GM19025 (cell line): ENCODE measurements around the gene CXCR5.

ENCODE experiments used
- ATAC-seq: cut with Tn5 transposase; IDR thresholded peaks from one replicate; pipeline ENCODE4 v1.9.1; 2021; ENCODE audit warnings: mild to moderate bottlenecking, low read depth, moderate library complexity; ENCODE audit not compliant: unreplicated experiment

The CXCR5 gene

DNA sequence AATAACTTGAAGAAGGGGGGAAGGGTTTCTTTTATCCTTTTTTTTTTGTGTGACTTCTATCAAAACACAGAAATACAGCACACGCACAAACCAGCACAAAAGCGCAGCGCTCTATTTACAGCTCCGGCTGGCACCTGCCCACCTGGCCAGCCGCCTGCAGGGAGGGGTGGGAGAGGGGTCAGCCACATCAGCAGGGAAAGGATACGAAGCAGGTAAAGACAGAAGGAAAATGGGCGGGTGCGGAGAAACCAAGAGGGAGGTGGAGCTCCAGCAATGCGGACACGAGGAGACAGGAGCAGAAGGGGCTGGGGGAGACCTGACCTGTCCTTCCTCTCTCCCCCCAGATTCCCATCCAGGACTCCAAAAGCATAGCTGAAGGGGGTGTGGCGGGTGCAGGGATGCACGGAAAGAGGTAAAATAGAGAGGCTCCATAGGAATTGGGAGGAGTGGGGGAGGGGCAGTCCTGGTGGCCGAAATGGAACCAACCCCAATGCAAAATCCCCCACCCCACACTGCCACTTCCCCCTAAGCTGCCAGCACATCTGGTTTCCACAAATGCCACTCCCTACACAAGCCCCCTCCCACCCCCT is 14.1 kb downstream of the CXCR5 start:
- no peak for ATAC-seq

DNA sequence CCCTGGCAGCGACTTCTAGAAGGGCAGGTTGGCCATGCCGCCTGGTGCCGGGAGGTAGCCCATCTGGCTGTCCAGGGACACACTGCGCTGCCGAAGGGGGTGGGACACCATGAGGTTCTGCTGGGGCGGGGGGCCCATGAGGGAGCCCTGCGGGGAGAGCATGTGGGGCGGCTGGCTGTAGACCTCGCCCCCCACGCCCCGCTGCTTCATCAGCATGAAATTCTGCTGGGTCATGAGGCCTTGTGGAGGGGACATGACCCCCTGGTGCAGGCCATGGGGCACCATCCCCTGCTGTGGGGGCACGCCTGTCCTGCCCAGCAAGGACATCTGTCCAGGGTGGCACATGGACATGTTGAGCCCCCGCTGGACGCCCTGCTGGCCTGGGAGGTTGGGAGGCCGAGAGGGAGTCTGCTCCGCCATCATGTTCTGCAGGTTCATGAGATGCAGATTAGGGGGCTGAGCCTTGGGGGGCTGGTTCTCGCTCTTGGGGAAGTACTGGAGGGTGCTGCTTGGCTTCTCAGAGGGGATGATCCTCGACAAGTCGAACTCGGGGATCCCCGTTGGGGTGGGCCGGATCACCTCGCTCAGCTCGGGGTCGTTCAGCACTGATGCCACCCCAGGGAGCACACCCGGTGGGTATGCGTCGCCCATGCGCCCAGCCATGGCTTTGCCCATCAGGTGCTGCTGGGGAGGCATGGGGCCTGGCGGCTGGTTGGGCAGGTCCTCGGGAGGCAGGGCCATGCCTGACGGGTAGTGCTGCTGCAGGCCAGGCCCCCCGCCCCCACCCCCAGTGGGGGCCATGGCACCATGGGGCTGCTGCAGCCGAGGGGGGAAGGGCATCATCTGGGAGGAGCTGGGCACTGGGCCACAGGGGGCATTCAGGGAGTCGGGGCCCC is 15.0 kb downstream of the CXCR5 start:
- ATAC-seq: no peak

DNA sequence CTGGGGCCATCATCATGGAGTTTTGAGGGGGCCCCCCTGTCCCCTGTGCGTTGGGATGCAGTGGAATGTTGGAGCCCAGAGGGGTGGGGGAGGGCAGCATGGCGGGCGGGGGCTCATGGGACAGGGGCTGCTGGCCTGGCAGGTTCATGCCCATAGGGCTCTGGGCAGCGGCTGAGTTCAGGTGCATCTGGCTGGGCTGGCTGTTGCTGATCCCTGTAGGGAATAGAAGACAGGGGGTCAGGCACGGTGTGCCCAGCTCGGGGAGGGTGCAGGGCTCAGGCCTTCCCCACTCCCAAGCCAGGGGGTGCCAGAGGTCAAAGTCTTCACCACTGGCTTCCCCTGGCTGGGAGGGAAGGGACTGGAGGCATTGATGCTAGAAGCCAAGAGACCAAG is 15.6 kb downstream of the CXCR5 start:
- ATAC-seq: no peak

DNA sequence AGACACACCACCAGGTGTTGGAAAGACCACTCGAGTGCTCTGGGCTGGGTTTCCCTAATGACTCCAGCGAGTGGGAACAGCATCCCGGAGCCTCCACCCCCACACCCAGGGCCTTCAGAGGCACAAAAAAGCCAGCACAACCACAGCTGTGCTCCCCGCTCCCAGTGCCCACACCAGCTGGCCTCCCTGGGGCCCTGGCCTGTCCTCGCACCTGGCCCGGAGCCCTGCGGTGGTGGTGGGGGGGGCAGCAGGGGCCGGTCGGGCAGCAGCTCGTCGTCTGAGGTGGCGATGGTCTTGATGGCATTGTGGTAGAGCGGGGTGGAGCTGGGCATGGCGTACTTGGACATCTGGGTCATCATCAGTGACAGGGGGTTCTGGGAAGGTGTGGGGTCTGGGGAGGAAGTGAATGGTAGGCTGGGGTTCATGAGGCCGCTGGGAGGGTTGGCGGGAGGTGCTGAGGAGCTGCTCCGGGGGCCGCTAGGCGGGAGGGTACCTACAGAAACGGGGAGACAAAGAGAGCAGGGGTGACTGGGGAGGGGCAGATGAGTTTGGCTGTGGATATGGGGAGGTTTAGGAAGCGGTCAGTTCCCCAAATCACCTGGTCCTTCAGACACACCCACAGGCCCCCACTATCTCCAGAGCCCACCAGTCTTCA is 16.1 kb downstream of the CXCR5 start:
- ATAC-seq: no peak

DNA sequence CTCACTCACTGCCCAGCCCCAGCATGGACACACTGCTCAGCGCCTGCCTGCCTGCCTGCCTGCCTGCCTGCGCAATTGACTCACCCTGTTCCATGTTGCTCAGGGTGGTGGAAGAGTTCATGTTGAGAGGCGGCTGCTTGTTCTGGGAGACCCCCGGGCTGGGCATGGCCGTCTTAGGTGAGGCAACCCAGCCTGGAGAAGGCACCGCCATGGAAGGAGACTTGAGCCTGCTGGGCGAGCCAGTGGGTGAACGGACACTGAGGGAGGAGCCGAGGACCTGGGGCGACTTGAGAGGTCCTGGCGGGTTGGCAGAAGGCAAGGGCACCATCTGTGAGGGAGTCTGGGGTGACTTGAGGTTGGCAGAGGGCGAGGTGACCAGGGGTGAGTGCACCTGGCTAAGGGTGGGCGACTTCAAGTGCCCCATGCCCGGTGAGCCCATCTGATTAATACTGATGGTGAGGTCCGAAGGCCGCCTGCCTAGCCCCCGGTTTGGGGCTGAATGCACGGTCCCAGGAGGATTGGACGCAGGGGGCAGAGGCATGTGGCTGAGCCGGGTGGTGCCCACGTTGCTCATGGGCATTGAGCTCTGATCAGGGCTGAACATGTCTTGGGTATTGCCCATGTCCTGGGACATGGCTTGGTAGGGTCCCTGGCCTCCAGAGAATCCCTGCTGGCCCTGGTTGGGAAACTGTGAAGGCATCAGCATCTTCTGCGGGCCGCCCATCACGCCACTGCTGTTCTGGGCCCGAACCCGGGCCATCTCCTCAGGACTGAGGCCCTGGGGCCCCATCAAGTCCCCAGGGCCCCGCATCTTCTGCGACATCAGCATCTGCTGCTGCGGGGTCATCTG is 17.1 kb downstream of the CXCR5 start:
- ATAC-seq: no peak

DNA sequence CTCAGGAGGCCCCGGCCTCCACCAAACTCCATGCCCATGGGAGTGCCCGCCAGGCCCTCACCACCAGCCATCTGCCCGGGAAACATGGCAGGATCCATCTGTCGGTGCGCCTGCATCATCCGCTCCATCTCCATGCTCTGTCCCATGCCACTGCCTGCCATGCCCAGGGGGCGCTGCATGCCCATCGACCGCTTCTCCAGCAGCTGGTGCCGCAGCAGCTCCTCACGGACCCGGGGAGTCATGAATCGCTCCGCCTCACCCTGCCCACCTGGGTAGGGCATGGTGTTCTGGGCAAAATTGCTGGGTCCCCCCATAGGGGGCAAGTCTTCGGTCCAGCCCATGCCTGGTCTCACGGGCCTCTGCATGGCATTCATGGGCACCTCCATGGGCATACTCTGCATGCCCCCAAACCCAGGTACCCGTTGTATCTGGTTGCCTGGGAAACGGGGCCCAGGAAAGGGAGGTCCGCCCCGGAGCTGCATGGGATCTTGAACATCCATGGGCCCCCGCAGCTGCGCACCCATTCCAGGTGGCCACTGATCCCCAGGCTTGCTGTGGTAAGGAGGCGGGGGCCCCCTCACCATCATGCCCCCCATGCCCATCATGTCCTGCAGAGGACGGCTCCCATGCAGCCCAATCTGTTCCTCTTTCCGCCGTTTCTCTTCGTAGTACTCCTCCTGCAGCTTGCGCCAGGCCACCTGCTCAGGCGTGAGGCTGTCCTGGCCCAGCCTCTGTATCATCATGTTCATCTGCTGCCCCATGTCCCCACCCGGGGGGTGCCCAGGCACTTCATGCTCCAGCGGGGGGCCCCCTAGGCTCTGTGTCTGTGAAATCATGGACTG is 18.0 kb downstream of the CXCR5 start:
- no peak for ATAC-seq

DNA sequence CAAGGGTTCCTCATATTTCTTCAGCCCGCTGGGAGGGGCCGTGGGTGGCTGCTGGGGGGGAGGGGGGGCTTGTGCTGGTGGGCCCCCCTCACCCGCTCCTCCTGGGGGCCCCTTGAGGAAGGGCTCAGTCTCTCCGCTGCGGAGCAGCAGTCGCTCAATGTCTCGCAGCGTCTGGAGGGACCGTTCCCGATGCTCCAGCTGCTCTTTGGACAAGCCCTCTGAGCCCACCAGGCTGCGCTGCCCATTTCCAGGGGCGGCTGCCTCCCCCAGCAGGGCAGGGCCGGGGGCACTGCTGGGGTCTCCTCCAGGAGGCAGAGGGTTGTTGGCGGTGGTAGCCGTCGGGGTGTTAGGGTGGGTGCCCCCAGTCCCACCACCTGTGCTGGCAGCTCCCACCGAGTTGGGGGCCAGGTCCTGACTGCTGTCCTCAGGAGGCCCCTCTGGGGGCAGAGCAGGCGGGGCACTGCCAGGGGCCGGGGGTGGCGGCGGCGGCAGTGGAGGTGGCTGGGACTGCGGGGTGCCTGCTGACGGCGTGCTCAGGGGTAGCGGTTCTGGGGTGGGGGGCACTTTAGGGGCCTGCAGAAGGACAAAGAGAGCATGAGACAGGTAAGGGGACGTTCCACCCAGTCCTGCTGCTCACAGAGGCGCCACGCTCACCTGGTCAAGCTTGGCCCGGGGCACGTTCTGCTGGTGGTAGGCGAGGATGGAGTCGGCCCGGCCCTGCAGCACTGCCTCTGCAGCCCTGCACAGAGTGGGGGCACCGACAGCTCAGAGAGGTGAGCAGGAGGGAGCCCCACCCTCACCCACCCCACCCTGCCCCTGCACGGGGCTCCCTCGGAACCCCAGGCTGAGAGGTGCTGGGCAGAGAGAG is 18.9 kb downstream of the CXCR5 start:
- no peak for ATAC-seq

DNA sequence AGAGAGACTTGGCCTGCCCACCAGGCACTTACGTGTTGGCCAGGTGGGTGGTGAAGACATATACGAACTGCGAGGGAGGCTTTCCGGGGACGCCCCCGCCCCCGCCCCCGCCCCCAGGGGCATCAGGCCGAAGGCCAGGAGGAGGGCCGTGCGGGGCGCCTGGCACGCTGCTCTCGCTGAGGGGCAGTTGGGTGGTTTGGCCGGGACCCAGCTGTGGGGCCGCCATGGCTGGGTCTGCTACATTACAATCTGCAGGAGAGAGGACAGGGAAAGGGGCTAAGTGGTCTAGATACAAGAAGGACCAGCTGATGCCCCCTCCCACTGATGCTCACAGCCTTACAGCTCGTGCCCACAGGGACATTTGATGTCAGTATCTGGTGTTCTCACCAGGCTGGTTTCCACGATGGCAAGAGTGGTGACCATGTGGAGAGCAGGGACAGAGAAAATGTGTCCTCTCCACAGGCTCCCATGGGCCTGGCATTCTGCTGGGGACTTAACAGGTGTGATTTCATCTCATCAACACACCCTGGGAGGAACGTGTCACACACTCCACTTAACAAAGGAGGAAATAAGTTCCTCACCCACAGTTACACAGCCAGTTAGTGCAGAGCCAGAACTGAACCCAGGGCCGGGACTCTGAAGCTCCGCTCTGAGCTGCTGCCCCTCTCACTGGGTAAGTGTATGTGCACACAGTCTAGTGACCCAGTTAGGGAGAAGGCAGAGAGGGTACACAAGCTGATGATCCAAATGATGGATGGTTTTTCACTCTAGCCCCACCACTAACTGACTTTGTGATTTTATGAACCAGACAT is 19.7 kb downstream of the CXCR5 start:
- no peak for ATAC-seq

DNA sequence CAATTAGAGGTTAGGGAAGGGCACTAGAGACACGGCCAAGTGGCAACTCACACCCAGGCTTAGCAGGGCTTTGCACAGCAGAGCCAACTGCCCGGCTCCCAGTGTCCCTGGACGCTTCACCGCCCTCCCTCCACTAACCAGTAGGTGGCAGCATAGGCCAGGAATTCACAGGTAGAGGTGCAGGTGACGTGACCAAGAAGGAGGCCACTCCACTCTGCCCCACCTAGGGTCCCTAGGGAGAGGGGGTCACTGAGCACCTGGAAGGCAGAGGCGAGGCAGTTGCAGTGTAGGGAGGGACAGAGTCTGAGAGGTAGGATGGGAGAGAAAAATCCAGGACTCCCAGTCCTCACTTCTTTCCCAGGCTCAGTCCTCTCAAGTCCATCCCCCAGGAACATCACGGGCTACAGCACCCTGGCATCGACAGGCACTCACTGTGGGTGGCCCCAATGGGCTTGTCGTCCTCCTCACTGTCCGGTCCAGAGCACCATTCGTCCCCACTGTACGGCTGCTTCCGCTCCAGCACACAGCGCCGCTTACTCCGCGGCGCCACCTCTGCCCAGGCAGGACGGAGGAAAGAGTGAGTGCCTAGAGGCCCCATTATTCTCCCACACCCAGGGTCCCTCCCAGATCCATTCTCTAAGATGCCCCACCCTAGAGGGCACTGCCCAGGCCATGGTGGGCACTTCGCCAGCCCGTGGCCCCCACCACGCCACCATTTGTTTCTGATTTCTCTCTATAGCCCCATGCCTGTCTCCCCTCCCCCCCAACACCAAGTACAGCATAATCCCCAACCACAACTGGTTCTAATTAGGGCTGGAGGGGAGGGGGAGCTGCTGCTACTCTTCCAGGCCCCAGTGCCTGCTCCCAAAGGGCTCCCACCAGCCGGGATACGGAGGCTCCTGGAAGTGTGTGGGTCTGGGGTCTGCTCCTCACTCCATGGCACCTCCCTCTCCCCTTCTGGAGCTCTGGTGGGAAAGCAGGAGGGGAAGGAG is 23.7 kb downstream of the CXCR5 start:
- ATAC-seq: no peak

DNA sequence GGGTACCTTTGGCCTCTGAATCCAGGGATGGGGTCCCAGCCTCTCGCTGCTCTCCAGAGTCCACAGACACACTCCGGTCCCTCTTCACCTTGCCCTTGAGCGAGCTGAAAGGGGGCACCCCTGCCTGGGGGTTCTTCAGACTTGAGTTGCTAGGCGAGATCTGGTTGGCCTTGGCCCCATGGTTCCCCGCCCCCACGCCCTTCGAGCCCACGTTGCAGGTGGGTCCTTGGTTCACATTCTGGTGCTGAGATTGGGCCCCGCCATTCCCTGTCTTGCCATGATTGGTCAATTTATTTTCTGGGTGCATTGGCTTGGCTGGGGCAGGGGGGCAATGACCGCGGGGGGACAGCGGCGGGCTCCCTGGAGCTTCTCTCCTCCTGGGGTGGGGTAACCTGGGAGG is 24.6 kb downstream of the CXCR5 start:
- ATAC-seq: no peak

DNA sequence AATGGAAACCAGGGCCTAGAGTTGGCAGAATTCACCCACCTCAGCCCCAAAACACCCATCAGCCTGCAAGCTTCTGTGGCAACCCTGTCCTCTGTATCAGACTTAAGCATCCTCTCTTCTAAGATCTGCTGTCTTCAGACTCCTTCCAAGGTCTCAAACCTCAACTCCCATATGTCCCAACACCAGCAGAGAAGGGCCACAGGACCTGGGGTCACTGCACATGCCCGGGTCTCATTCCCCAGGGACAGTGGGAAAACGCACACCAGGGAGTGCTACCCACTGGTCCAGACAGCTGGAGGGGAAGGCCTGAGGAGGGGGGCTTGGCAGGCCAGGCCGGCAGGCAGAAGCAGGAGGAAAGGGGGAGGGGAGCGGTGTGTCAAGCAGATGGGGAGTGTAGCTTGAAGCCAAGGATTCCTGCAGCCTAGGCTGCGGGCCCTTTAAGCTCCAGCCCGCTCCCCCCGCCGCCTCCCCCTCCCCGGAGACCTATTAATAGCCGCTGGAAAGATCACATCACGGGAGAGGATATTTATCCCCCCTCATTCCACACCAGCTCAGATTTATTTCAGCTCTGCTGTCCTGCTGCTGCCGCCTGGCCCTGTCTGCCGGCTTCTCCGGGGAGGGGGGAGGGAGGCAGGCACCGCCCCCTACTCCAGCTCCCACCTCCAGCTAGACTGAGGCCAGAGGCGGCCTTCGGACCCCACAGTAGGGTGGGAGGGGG is 25.4 kb downstream of the CXCR5 start:
- no peak for ATAC-seq

DNA sequence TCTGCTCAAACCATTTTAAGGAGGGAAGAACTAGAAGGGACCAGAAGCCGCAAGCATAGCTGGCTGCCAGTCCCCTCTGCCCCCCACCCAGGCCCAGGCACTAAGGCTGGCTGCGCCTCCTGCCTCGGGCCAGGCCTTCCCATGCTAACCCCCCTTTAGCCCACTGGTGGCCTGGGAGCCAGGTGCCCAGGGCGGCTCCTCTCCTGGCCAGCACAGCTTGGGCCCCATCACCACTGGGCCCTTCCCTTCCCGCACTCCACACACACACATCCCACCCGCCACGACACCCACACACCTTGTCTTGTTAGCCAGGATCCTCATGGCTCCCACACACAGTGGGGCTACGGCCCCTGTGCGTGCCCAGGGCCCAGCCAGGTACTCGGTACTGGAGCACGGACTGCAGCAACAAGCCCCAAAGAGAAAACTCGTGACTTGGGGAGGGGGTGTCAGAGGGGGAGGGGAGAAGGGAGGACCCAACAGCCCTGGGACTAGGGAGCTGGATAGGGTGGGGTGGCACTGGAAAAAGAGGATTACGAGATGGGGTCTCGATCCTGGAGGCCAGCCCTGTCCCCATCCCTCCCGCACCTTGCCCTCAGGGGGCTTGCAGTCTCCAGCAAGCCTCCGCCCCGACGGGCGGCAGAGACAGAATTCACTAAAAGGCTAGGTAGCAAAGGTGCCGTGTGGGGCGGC is 26.1 kb downstream of the CXCR5 start:
- no peak for ATAC-seq

DNA sequence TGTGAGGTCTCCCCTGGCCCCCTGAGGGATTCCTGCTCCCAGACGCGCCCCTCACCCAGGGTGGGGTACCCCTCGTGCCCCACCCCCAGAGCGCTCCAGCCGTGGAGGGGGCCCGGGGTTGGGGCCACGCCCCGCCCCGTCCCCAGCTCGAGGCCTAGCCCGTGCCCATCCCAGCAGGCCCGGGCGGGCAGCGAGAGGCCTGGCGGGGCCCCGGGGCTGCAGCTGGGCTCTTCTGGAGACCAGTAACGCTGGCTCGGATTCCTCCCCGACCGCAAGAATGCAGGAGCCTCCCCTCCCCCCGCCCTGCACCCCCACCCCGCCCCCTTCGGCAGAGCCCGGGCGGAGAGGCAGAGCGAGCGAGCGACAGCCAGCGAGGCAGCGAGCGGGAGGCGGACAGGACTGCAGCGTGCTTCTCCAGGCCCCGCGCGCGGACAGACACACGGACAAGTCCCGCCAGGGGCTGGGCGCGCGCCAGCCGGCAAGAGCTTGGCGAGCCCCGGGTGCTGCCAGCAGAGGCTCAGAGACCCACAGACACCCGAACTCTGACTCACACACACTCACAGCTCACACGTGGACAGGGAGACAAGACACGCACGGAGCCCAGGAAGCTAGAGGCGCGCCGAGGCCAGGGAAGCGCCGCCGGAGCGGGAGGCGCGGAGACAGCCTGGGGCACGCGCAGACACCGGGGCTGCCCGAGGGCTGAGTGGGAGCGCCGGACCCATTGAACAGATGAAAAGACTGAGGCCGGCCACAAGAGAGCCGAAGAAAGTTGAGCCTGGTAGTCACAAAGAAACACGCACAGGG is 26.8 kb downstream of the CXCR5 start:
- ATAC-seq: no peak

DNA sequence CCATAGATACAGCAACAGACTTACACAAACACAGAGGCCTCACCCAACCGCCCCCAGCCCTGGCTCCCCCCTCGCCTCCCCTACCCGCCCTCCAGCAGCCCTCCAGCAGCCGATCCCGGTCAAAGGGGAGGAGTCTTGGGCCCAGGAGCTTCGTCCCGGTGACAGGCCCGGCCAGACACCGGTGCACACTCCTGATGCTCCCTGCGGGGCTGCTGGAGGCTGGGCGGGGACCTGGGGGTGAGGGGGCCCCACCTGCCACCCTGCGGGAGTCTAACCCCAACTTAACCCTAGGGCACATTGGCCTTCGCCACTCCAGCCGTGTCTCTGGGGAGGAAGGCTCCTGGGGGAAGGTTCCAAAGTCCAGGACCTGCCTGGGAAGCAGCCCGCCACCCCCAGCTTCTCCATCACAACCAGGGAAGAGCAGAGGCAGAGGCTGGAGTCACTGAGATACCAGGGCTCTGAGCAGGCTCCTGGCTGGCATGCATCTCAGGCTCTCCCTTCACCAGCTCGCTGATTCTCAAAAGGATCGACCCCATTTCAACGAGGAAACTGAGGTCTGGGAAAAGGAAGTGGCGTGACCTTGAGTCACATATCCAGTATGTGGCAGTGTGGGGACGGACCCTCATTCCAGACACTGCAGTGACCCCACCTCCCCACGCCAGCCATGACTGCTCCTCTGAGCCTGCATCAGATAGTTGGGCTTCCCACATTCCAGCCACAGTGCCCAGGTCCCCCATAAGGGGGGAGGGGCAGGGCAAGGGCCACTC is 27.6 kb downstream of the CXCR5 start:
- ATAC-seq: no peak
